PC-9 (cell line): ENCODE results near the gene HS3ST4. TPM values are rescaled to one million over a fixed set of nuclear protein-coding genes. Genes with fewer than 3 reads are reported as not detected.

Experiments used
- BruUV-seq: library from RNA; stranded (reverse); fragments of 400-500 nt; replicated peaks from 2 replicates; lab custom pipeline; 2021; lab: Mats Ljungman, UMichigan
- CTCF ChIA-PET: fragments of 300-600 bp; sonication (Branson Sonifier 250); formaldehyde crosslinking; loops from one replicate; lab custom pipeline; 2022; ENCODE audit warnings: antibody characterized with exemption; lab: Charles Lee
- POLR2A ChIA-PET: fragments of 300-600 bp; sonication (Branson Sonifier 250); formaldehyde crosslinking; loops from one replicate; lab custom pipeline; 2022; ENCODE audit warnings: antibody characterized with exemption; ENCODE audit not compliant: unreplicated experiment; lab: Charles Lee
- DNase-seq, 2 experiments: peaks; one replicate each; pipeline versions ENCODE4 v3.0.0 to v3.0.0-alpha.2; 2015 to 2022; ENCODE audit warnings: mixed read lengths in 1 of 2
- H2AFZ ChIP-seq: fragments of 200-600 bp; sonication (generic); 2 replicates; pipeline ENCODE4 v1.8.1; 2017; ENCODE audit warnings: antibody characterized with exemption
- H3F3A ChIP-seq: fragments of 200-600 bp; sonication (generic); 2 replicates; pipeline ENCODE4 v1.8.1; 2017; ENCODE audit warnings: antibody characterized with exemption, mild to moderate bottlenecking, low read depth; ENCODE audit not compliant: insufficient read depth
- H3K27ac ChIP-seq: fragments of 200-600 bp; sonication (generic); 2 replicates; pipeline ENCODE4 v1.6.1; 2016; ENCODE audit warnings: mixed run types
- H3K27me3 ChIP-seq: fragments of 200-600 bp; sonication (generic); 2 replicates; pipeline ENCODE4 v1.6.1; 2016; ENCODE audit warnings: low read depth, mixed run types; ENCODE audit not compliant: insufficient read depth
- H3K36me3 ChIP-seq: fragments of 200-600 bp; sonication (generic); 2 replicates; pipeline ENCODE4 v1.6.1; 2016; ENCODE audit warnings: low read depth, mixed run types
- H3K4me1 ChIP-seq: fragments of 200-600 bp; sonication (generic); replicated peaks from 2 replicates; pipeline ENCODE4 v1.6.1; 2016; ENCODE audit warnings: mixed run types; ENCODE audit not compliant: insufficient read depth
- H3K4me2 ChIP-seq: fragments of 200-600 bp; sonication (generic); 2 replicates; pipeline ENCODE4 v1.6.1; 2017; ENCODE audit warnings: mixed run types
- H3K4me3 ChIP-seq: fragments of 200-600 bp; sonication (generic); 2 replicates; pipeline ENCODE4 v1.6.1; 2016; ENCODE audit warnings: mixed run types
- H3K79me2 ChIP-seq: fragments of 200-600 bp; sonication (generic); 2 replicates; pipeline ENCODE4 v1.6.1; 2017; ENCODE audit warnings: low read depth, mixed run types
- H3K9me2 ChIP-seq: fragments of 200-600 bp; sonication (generic); 2 replicates; pipeline ENCODE4 v1.8.1; 2017; ENCODE audit warnings: mild to moderate bottlenecking; ENCODE audit not compliant: insufficient read depth
- H3K9me3 ChIP-seq: fragments of 200-600 bp; sonication (generic); 2 replicates; pipeline ENCODE4 v1.8.1; 2016; ENCODE audit warnings: low read depth; ENCODE audit not compliant: insufficient read depth
- H4K20me1 ChIP-seq: fragments of 200-600 bp; sonication (generic); 2 replicates; pipeline ENCODE4 v1.8.1; 2017; ENCODE audit not compliant: insufficient read depth
- EZH2 ChIP-seq: fragments of 200-600 bp; sonication (generic); IDR thresholded peaks from 2 replicates; pipeline ENCODE4 v1.8.0; 2017; ENCODE audit warnings: antibody characterized with exemption, low read depth
- intact Hi-C: fragments of 100-400 bp; cut with micrococcal nuclease; formaldehyde crosslinking; loops from one replicate; pipeline ENCODE4 v1.10.0; 2022; ENCODE audit not compliant: unreplicated experiment
- total RNA-seq: library from RNA; stranded (reverse); gene quantifications from 2 replicates; pipeline ENCODE4 v1.2.3, GENCODE V29; 2021
- TF ChIP-seq, protein P1 (sequence below): fragments of 200-600 bp; sonication (generic); conservative IDR thresholded peaks from 2 replicates; pipeline ENCODE4 v1.6.1; 2017; ENCODE audit warnings: mixed run types, antibody characterized with exemption, mild to moderate bottlenecking, moderate library complexity

HS3ST4 gene
- total RNA-seq, 1 experiment from 2014 or later: not detected

DNA sequence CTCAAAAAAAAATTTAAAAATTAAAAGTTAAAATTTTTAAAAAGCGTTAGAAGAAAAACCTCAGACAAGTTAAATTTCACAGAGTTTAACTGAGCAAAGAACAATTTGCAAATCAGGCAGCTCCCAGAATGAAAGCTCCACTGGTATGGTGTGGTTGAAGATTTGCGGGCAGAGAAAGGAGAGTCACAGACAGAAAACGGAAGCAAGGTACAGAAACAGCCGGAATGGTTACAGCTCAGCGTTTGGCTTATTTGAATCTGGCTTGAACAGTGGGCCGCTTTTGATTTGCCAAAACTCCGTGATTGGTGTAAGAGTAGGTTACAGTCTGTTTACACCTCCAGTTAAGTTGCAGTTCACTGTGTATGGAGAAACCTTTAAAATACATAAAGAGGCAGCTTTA lies 297.1 kb downstream of the HS3ST4 start:
- Histone ChIP-seq H3K9me3 (no peaks in the 10 kb centered on the region), H3K4me3 (no peak overlapping the region), H3K27me3 (peaks cover 22% of the 10 kb centered on the region; the same call in 1 of the 2 replicates), H3K9me2 (no peaks in the 10 kb centered on the region), H4K20me1 (no peaks in the 10 kb centered on the region), H2AFZ (no peak overlapping the region), H3K4me2 (no peak overlapping the region), H3F3A (no peaks in the 10 kb centered on the region), H3K79me2 (no peaks in the 10 kb centered on the region), H3K27ac (no peak overlapping the region), H3K4me1 (no peaks in the 10 kb centered on the region), H3K36me3 (no peaks in the 10 kb centered on the region)
- BruUV-seq: no TSS peak
- no peak for DNase-seq
- POLR2A ChIA-PET: no interaction called here
- TF ChIP-seq EZH2: no peak
- TF ChIP-seq, protein P1, sequence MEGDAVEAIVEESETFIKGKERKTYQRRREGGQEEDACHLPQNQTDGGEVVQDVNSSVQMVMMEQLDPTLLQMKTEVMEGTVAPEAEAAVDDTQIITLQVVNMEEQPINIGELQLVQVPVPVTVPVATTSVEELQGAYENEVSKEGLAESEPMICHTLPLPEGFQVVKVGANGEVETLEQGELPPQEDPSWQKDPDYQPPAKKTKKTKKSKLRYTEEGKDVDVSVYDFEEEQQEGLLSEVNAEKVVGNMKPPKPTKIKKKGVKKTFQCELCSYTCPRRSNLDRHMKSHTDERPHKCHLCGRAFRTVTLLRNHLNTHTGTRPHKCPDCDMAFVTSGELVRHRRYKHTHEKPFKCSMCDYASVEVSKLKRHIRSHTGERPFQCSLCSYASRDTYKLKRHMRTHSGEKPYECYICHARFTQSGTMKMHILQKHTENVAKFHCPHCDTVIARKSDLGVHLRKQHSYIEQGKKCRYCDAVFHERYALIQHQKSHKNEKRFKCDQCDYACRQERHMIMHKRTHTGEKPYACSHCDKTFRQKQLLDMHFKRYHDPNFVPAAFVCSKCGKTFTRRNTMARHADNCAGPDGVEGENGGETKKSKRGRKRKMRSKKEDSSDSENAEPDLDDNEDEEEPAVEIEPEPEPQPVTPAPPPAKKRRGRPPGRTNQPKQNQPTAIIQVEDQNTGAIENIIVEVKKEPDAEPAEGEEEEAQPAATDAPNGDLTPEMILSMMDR: no peak
- intact Hi-C loops: no loop called here
- CTCF ChIA-PET: no interaction called here

GRCh38 chr16:25996052-25996451 lies 304.3 kb downstream of the HS3ST4 start:
- TF ChIP-seq, protein P1: peak; percentile 36
- no peak for TF ChIP-seq EZH2
- CTCF ChIA-PET: no interaction called here

DNA sequence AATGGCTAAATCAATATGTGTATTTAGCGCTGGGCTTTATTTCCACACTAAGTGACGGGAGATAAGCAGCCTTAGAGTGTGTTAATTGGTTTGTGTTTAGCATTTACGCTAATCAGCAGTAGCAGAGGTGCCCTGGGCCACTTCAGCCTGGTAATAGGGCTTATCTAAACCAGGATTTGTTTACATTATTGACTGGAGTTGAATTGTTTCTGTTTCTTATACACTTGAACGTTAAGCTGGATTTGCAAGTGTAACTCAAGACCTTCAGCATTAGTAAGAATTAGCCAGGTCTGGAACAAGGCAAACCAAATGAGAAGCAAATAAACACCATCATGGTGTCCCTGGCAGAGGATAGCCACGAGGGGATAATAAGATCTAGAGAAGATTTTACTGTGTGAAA lies 313.6 kb downstream of the HS3ST4 start:
- intact Hi-C loops: no loop called here
- TF ChIP-seq, protein P1: no peak
- TF ChIP-seq EZH2: no peak
- POLR2A ChIA-PET: no interaction called here
- CTCF ChIA-PET: no interaction called here
- H3K27ac ChIP-seq: no peak overlapping the region
- no peaks in the 10 kb centered on the region for H3F3A ChIP-seq
- H3K9me3 ChIP-seq: no peaks in the 10 kb centered on the region
- no TSS peak for BruUV-seq
- no peak overlapping the region for H3K4me3 ChIP-seq
- H4K20me1 ChIP-seq: no peaks in the 10 kb centered on the region
- DNase-seq: no peak
- H3K36me3 ChIP-seq: no peaks in the 10 kb centered on the region
- H3K4me1 ChIP-seq: no peaks in the 10 kb centered on the region
- H2AFZ ChIP-seq: no peak overlapping the region
- H3K79me2 ChIP-seq: no peaks in the 10 kb centered on the region
- no peaks in the 10 kb centered on the region for H3K9me2 ChIP-seq
- peaks cover 10% of the 10 kb centered on the region; the same call in 1 of the 2 replicates for H3K27me3 ChIP-seq
- H3K4me2 ChIP-seq: no peak overlapping the region

More at GRCh38 chr16:25996052-25996451, 304.3 kb downstream of the HS3ST4 start:
- no TSS peak for BruUV-seq
- POLR2A ChIA-PET: interaction anchor here (0.6 kb wide), 1 partner anchor 920 kb away, joined by 4 read pairs; no protein-coding TSS in a partner anchor
- DNase-seq: no peak
- H4K20me1 ChIP-seq: no peaks in the 10 kb centered on the region
- no peaks in the 10 kb centered on the region for H3K36me3 ChIP-seq
- no peaks in the 10 kb centered on the region for H3K9me3 ChIP-seq
- H3K9me2 ChIP-seq: no peaks in the 10 kb centered on the region
- H3K79me2 ChIP-seq: no peaks in the 10 kb centered on the region
- H2AFZ ChIP-seq: no peak overlapping the region
- H3F3A ChIP-seq: no peaks in the 10 kb centered on the region
- H3K4me2 ChIP-seq: no peak overlapping the region
- H3K4me3 ChIP-seq: no peak overlapping the region
- H3K27me3 ChIP-seq: no peaks in the 10 kb centered on the region
- H3K4me1 ChIP-seq: no peaks in the 10 kb centered on the region
- intact Hi-C loops: no loop called here
- no peak overlapping the region for H3K27ac ChIP-seq
